BJ (cell line): Measurements from ENCODE around the gene WBP1. TPM values are rescaled to one million over a fixed set of nuclear protein-coding genes. Genes with fewer than 3 reads are reported as not detected.
"Not testable (repeated sequence)": the region's sequence is repeated elsewhere in the genome, so short reads cannot be mapped to it uniquely, and the experiment has no call there.

Experiments
- CTCF ChIA-PET: fragments of 350-600 bp; formaldehyde crosslinking; extraction: SDS; loops from one replicate; lab custom pipeline; 2021; ENCODE audit warnings: antibody characterized with exemption, inconsistent platforms; lab: Yijun Ruan, JAX
- POLR2A ChIA-PET: fragments of 300-600 bp; sonication (Branson Sonifier 250); formaldehyde crosslinking; extraction: SDS; loops from one replicate; lab custom pipeline; 2021; ENCODE audit warnings: antibody characterized with exemption; lab: Charles Lee
- DNase-seq: peaks from one replicate; pipeline ENCODE4 v3.0.0-alpha.2; 2011; ENCODE audit warnings: low read depth
- H3K27me3 ChIP-seq: 2 replicates; pipeline ENCODE4 v1.6.0; 2011; ENCODE audit warnings: low read length; ENCODE audit not compliant: control insufficient read depth, insufficient read depth
- H3K36me3 ChIP-seq: 2 replicates; pipeline ENCODE4 v1.5.1; 2011; ENCODE audit warnings: low read length; ENCODE audit not compliant: control insufficient read depth, insufficient read depth
- H3K4me3 ChIP-seq: 2 replicates; pipeline ENCODE4 v1.5.1; 2011; ENCODE audit warnings: low read depth, mild to moderate bottlenecking, control low read depth, low read length
- CTCF ChIP-seq: IDR thresholded peaks from 2 replicates; pipeline ENCODE4 v1.5.1; 2011; ENCODE audit warnings: low read depth, mild to moderate bottlenecking, control low read depth, inconsistent platforms, low read length, moderate library complexity; ENCODE audit not compliant: insufficient read depth
- polyA plus RNA-seq: library from polyadenylated mRNA; depleted of rRNA; stranded (reverse); fragments of >200 nt; gene quantifications from 2 replicates; pipeline ENCODE4 v1.2.3, GENCODE V29; 2011

The WBP1 gene
- polyA plus RNA-seq, 1 experiment: 92.0 TPM

GRCh38 chr2:74461187-74462053 is 3.2 kb downstream of the WBP1 start:
- Histone ChIP-seq H3K4me3 (no peak overlapping the region), H3K27me3 (no peaks in the 10 kb centered on the region), H3K36me3 (peaks cover 15% of the 10 kb centered on the region)
- CTCF ChIA-PET: interaction anchor here (0.6 to 1.2 kb wide), 3 partner anchors 21 to 126 kb away, joined by 3 read pairs; no protein-coding TSS in a partner anchor
- 0 out of 2 replicates have a peak, but pooled peaks have one; percentile 23 for TF ChIP-seq CTCF
- DNase-seq: no peak
- POLR2A ChIA-PET: no interaction called here

GRCh38 chr2:74462054-74462785 is 4.0 kb downstream of the WBP1 start:
- Histone ChIP-seq H3K4me3 (no peak overlapping the region), H3K27me3 (no peaks in the 10 kb centered on the region), H3K36me3 (peaks cover 15% of the 10 kb centered on the region)
- no peak for DNase-seq
- CTCF ChIA-PET: interaction anchor here (1.0 kb wide), 1 partner anchor 123 kb away, joined by 3 read pairs; no protein-coding TSS in a partner anchor
- POLR2A ChIA-PET: no interaction called here
- TF ChIP-seq CTCF: no peak

GRCh38 chr2:74462786-74463105 is 4.5 kb downstream of the WBP1 start:
- Histone ChIP-seq H3K27me3 (no peaks in the 10 kb centered on the region), H3K4me3 (no peak overlapping the region), H3K36me3 (peaks cover 15% of the 10 kb centered on the region)
- TF ChIP-seq CTCF: no peak
- DNase-seq: no peak
- ChIA-PET CTCF (no interaction called here), POLR2A (no interaction called here)

DNA sequence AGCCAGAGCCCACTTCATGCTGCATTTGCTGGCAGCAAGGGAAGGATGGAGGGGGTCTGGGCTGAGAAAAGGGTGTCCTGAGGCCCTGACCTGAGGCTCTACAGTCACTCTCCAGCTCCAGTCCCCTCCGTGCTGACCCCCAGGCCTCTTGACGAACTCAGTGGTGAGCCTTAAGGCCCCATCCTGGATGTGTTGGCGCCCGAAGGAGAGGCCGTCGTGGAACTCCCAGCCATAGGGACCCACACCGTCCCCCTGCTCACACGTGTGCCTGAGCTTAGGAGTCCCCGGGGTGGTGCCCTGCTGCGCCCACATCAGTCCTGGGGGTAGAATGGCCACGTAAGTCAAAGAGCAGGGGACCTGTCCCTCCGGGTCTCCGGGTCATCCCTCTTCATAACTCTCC is 6.2 kb downstream of the WBP1 start:
- H3K36me3 ChIP-seq: peaks cover 15% of the 10 kb centered on the region
- TF ChIP-seq CTCF: no peak
- H3K27me3 ChIP-seq: no peaks in the 10 kb centered on the region
- POLR2A ChIA-PET: interaction anchor here (0.7 kb wide), 1 partner anchor 25 kb away, joined by 7 read pairs; no protein-coding TSS in a partner anchor
- CTCF ChIA-PET: interaction anchor here (0.9 kb wide), 1 partner anchor 48 kb away, joined by 3 read pairs; no protein-coding TSS in a partner anchor
- peak overlapping the region; percentile 73 for H3K4me3 ChIP-seq
- no peak for DNase-seq

DNA sequence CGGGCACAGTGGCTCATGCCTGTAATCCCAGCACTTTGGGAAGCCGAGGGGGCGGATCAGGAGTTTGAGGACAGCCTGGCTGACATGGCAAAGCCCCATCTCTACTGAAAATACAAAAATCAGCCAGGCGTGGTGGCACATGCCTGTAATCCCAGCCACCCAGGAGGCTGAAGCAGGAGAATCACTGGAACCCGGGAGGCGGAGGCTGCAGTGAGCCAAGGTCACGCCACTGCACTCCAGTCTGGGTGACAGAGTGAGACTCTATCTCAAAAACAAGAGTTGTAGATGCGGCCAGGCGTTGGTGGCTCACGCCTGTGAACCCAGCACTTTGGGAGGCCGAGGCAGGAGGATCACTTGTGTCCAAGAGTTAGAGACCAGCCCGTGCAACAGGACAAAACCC is 12.5 kb downstream of the WBP1 start:
- CTCF ChIA-PET, H3K27me3 ChIP-seq, POLR2A ChIA-PET, H3K4me3 ChIP-seq, DNase-seq: not testable (repeated sequence)
- peaks cover 13% of the 10 kb centered on the region for H3K36me3 ChIP-seq
